RWPE1 (cell line): ENCODE results near the gene ARHGAP30.

Experiments
- CTCF ChIA-PET: fragments of 350-600 bp; sonication (Branson Sonifier 250); formaldehyde crosslinking; extraction: SDS; loops from one replicate; lab custom pipeline; 2021; lab: Yijun Ruan, JAX
- POLR2A ChIA-PET: fragments of 400-600 bp; formaldehyde crosslinking; extraction: SDS; loops from one replicate; lab custom pipeline; 2020; ENCODE audit warnings: antibody characterized with exemption; ENCODE audit not compliant: low non-redundant PET; lab: Yijun Ruan, JAX
- DNase-seq: peaks from one replicate; pipeline ENCODE4 v3.0.0; 2012; ENCODE audit warnings: low spot score
- H3K27ac ChIP-seq: fragments of 450-650 bp; 2 replicates; pipeline ENCODE4 v1.5.1; 2017
- CTCF ChIP-seq: fragments of 450-650 bp; conservative IDR thresholded peaks from 2 replicates; pipeline ENCODE4 v1.5.1; 2017; ENCODE audit warnings: low read depth, mild to moderate bottlenecking

ARHGAP30 gene

GRCh38 chr1:161054805-161055204 is 14.9 kb downstream of the ARHGAP30 start:
- no peak overlapping the region for H3K27ac ChIP-seq
- ChIA-PET POLR2A (no interaction called here), CTCF (no interaction called here)
- DNase-seq, result no peak
- no peak for TF ChIP-seq CTCF

- H3K27ac ChIP-seq, result no peak overlapping the region
- CTCF ChIA-PET, result no interaction called here
- no peak for DNase-seq
- TF ChIP-seq CTCF, result no peak
- POLR2A ChIA-PET, result no interaction called here
Observed at GRCh38 chr1:161054232-161054631, 15.5 kb downstream of the ARHGAP30 start.

- ChIA-PET POLR2A (no interaction called here), CTCF (interaction anchor here (0.6 kb wide), 1 partner anchor 42 kb away, joined by 3 read pairs; no protein-coding TSS in a partner anchor)
- no peak for DNase-seq
- no peak for TF ChIP-seq CTCF
- no peak overlapping the region for H3K27ac ChIP-seq
Observed at GRCh38 chr1:161052899-161053298, 16.8 kb downstream of the ARHGAP30 start.

GRCh38 chr1:161051219-161051618 is 18.5 kb downstream of the ARHGAP30 start:
- ChIA-PET CTCF (interaction anchor here (0.6 kb wide), 2 partner anchors 169 to 951 kb away, joined by 3 to 4 read pairs; no protein-coding TSS in a partner anchor), POLR2A (no interaction called here)
- DNase-seq, result no peak
- H3K27ac ChIP-seq, result no peak overlapping the region
- no peak for TF ChIP-seq CTCF

GRCh38 chr1:161048949-161049722 is 20.6 kb downstream of the ARHGAP30 start:
- POLR2A ChIA-PET, result no interaction called here
- CTCF ChIA-PET, result no interaction called here

More at GRCh38 chr1:161048949-161049722, 20.6 kb downstream of the ARHGAP30 start:
- DNase-seq, result no peak
- H3K27ac ChIP-seq, result no peak overlapping the region
- TF ChIP-seq CTCF, result no peak
